ENCODE data around the gene PSMF1.

GRCh38 chr20:1119128-1119505, 715 bp downstream of the PSMF1 start:
- TF ChIP-seq CTCF (IDR thresholded peaks at IDR 0.05; ENCODE audit: low read depth, low read length, poor library complexity, severe bottlenecking) (no peak), EZH2phosphoT487 (IDR thresholded peaks at IDR 0.05; ENCODE audit: borderline replicate concordance, low read length) (no peak)

Measured in DOHH2 (cell line).